Activated CD4-positive, alpha-beta T cell treated with anti-CD3 and anti-CD28 coated beads, Interleukin-2, amount 50 U/mL, for 16 hours (primary cell): ENCODE data around the gene PLCD3.
A peak's percentile ranks its signal among the peaks of the same experiment; 100 is the strongest.

Experiments used
- DNase-seq: peaks from one replicate; pipeline ENCODE4 v3.0.0-alpha.2; 2020

Gene PLCD3

DNA sequence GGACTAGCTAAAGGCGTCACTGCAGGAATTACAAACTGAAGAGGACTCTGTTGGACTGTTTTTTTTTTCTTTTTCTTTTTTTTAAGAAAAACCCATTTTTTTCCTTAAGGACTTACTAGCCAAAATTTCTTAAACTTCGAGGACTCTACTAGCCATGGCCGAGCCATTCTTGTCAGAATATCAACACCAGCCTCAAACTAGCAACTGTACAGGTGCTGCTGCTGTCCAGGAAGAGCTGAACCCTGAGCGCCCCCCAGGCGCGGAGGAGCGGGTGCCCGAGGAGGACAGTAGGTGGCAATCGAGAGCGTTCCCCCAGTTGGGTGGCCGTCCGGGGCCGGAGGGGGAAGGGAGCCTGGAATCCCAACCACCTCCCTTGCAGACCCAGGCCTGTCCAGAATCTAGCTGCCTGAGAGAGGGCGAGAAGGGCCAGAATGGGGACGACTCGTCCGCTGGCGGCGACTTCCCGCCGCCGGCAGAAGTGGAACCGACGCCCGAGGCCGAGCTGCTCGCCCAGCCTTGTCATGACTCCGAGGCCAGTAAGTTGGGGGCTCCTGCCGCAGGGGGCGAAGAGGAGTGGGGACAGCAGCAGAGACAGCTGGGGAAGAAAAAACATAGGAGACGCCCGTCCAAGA, 16.8 kb upstream of the PLCD3 start:
- DNase-seq = peak; percentile 85

GRCh38 chr17:45148183-45149036, 16.1 kb upstream of the PLCD3 start, which contains the start of gene HEXIM1:
Gene HEXIM1 (plus strand): TSS chr17:45148475. CDS start chr17:45149191, 716 bp downstream.
- peak; percentile 99 for DNase-seq

DNA sequence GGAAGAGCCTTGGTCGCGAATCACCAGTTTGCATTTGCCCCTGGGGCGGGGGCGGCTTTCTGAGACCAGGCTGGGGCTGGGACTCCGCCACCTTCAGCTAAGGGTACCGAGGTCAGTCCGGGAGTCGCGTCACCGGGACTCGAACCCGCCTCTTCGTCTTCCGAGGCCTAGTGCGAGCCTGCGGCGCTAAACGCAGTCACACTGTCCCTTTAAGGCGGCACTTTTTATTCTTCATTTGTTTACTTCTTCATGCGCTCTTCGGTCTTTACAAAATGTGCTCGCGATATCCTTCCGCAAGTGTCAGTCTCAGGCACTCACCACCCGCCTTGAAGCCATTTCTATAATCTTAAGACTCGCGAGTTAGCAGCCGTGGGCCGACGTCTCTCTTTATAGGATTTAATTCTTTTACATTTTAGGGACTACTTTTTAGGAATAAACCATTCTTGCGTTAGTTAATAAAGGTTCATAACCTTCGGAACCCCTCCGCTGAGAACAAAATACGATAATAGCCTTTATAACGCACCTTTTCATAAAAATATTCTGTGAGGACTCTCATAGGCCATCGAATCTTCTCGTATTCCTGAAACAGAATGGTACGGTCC, 15.4 kb upstream of the PLCD3 start:
- peak; percentile 88 for DNase-seq

- peak; percentile 79 for DNase-seq
Measured at GRCh38 chr17:45146890-45147580, 14.7 kb upstream of the PLCD3 start.

GRCh38 chr17:45146592-45146889, 14.2 kb upstream of the PLCD3 start:
- no peak for DNase-seq

DNA sequence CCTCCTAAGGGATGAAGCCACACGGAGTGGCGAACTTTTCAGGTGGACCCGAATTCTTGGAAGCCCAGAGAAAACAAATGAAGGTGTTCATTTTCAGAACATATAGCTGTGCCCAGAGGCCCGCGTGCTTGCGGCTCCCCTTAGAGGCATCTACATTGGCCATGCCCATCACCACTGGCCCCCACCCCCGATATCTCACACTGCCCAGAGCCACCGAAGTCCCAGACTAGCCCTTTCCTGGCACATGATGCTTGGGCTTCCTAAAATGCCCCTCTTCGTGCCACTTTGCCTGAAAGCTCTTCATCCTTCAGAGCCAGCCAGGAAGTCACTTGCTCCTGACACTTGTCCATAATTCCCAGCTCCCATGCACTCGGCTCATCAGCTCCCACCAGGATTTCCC, 13.9 kb upstream of the PLCD3 start:
- DNase-seq = no peak

DNA sequence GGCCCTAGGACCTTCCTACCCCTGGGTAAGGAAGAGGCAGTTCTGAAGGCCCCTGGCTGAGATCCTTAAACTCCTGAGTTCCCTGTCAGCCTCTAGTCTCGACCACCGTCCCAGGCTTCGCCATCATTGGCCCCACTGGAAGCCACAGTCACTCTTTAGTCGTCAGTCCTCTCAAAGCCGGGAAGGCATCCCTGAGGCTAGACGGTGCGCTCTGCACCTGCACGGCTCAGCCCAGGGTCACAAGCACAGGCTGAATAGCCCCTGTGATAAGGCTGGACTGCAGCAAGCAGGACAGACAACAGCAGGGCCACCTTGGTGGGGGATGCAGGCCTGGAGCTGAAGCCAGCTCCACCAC, 12.7 kb upstream of the PLCD3 start:
- no peak for DNase-seq

- no peak for DNase-seq
Measured at GRCh38 chr17:45144199-45145034, 12.1 kb upstream of the PLCD3 start.

DNA sequence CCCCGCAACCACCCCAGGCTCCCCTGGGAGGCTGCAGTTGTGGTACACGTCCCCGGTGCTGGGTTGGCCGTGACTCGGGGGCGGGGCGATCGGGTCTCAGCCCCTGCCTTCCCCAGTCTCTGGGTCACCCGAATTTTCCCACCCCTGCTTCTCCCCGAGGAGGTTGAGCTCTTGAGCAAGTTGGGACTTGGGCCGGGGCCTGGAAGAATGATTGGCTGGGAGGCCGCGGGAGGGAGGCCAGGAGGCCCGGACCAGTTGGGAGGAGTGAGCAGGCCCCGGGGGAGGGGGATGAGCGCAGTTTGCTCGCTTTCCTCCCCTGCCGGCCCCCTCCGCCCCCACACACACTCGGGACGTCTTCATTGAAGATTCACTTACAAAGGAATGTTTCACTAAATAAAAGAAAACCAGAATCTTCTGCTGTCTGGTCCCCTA, 11.5 kb upstream of the PLCD3 start:
- DNase-seq = no peak

DNA sequence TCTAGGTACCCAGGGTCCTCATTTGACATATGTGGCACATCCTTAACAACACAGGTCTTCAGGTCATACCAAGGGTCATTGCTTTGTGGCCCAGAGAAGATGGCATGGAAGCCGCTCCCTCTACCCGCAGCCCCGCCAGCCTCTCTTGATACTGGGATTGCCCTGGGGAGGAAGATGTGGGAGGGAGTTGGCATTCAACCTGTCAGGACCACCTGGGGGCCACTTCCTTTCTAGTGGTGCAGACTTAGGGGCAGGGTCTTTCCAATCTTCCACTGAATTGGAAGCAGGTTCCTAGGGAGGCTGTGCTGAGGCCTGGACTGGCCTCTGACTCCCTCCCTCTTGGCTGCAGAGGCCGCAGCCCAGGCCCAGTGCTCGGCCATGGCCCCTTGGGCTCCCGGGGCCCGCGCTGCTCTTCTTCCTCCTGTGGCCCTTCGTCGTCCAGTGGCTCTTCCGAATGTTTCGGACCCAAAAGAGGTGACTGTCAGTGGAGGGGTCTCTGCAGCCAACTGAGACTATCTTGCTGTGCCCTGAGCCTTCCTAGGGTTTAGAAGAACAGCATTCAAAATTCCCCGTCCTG, 10.9 kb upstream of the PLCD3 start:
- no peak for DNase-seq

- DNase-seq = no peak
Measured at GRCh38 chr17:45139533-45139920, 7.2 kb upstream of the PLCD3 start.

DNA sequence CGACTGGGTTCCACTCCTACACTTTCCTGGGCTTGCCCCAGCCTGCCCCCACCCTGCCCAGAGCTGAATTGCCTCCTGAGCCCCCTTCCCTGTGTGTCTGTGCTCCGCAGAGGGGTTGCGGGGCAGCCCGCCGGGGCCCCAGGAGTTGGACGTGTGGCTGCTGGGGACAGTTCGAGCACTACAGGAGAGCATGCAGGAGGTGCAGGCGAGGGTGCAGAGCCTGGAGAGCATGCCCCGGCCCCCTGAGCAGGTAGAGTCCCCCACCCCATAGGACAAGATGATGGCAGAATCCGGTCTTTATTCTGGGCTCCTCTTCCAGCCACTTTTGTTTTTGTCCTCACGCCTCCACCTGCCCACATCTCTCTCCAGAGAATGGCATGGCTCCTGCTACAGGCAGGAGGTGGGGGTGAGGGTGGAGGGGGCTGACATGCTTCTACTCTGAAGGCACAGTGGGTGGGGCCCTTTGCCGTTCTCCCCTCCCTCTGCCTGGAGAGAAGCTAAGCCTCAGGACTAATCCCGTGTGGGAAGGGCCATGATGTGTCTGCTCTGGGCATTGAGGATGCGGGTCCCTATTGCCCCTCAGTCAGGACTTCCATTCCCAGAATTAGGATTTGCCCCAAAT, 6.7 kb upstream of the PLCD3 start:
- no peak for DNase-seq

GRCh38 chr17:45137561-45138305, 5.4 kb upstream of the PLCD3 start:
- no peak for DNase-seq

DNA sequence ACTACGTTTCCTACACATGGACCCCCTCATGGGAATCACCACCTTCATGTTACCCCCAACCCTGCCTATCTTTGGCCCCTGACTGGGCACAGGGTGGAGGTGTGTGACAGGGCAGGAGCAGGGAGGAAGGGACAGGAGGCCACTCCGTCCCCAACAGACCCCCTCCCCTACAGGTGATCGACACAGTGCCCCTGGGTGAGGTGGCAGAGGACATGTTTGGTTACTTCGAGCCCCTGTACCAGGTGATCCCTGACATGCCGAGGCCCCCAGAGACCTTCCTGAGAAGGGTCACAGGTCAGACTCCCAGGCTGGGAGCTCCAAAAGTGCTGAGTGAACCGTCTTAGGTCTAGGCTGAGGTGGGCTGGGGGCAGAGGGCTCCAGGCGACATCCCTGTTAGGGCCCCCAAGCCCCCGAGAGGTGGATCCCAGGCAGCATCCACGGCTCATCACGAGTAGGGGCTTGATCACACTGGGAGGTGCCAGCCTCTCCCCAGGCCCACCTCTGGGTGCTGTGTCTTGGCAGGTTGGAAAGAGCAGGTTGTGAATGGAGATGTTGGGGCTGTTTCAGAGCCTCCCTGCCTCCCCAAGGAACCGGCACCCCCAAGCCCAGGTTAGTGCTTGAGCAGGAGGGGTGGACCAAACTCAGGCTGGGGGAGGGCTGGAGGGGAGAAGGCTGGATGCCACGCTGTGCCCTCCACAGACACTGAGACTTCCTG, 4.7 kb upstream of the PLCD3 start:
- DNase-seq = no peak

DNA sequence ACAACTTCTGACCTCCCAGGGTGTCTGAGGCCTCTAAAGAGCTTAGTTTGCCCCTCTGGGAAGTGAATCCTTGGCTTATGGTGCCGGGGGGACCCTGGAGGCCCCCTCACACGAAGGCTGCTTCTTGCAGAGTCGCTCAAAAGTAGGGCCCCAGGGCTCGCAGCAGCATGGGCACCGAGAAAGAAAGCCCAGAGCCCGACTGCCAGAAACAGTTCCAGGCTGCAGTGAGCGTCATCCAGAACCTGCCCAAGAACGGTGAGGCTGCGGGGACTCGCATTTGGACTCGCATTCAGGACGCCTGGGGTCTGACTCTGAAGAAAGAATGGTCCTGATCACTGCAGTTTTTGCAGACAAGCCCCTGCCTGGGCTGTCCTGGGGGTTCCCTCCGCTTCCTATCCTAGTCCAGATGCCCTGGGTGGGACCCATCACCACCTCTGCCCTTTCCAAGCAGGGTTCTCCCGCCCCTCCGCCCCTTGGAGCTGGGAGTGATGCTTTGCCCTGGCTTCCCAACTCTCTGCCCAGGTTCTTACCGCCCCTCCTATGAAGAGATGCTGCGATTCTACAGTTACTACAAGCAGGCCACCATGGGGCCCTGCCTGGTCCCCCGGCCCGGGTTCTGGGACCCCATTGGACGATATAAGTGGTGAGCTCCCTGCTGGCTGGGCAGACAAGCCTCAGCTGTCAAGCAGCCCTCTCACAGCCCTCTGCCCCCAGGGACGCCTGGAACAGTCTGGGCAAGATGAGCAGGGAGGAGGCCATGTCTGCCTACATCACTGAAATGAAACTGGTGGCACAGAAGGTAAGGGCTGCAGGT, 3.9 kb upstream of the PLCD3 start:
- no peak for DNase-seq

GRCh38 chr17:45135192-45135977, 3.1 kb upstream of the PLCD3 start, which contains the start of gene ACBD4:
Gene ACBD4 (plus strand): TSS chr17:45135687. CDS start chr17:45136145, 458 bp downstream.
- peak; percentile 98 for DNase-seq

GRCh38 chr17:45132572-45133463, 503 bp upstream of the PLCD3 start:
- DNase-seq = peak; percentile 68
